Ureter (tissue), 1 donor: ENCODE data around the gene SMPD3. TPM values are rescaled to one million over a fixed set of nuclear protein-coding genes. Genes with fewer than 3 reads are reported as not detected.
"Not testable (repeated sequence)": the region's sequence is repeated elsewhere in the genome, so short reads cannot be mapped to it uniquely, and the experiment has no call there.

Source experiments
- DNase-seq: peaks from one replicate; pipeline ENCODE4 v3.0.0-alpha.2; 2020; ENCODE audit warnings: low spot score
- total RNA-seq: library from RNA; stranded (reverse); gene quantifications from one replicate; pipeline ENCODE4 v1.2.4, GENCODE V29; 2023
- donor health status: DM: yes; HTN: yes; CAD: no.

The SMPD3 gene
- 1.6 TPM for total RNA-seq

DNA sequence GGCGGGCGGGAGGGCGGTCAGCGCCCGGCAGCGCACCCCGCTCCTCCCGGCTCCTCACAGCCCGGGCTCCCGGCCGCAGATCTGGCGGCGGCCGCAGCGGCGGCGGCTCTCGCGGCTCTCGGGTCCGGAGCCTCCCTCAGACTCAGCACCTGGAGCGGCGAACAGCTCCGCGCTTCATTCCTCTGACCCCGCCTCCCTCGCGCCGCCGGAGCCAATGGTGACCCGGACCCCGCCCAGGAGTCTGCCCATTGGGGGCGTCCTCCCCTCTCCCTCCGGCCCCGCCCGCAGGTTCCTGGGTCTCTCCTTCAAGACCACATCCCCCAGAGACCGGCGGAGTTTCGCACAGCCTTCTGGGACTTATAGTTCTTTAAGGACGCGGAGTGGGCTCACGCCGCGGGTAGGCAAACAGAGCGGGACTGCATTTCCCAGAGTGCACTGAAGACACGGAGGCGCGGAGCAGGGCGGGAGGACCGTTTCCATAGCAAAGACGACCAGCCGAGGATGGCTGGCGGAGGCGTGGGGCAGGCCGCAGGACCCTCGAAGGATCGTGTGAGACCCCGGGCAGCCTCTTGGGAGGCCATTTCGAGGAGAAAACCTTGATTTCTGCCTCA is at the start of gene SMPD3:
Gene SMPD3 (minus strand): TSS at position 149 of the 611 bp plus-strand sequence. CDS start 76,327 bp downstream, outside the sequence.
- DNase-seq, result peak; percentile 98

GRCh38 chr16:68496689-68497088 is 48.4 kb upstream of the SMPD3 start:
- no peak for DNase-seq

- not testable (repeated sequence) for DNase-seq
Observed at GRCh38 chr16:68494261-68494660, 46.0 kb upstream of the SMPD3 start.

- DNase-seq, result no peak
Observed at GRCh38 chr16:68493412-68494070, 45.2 kb upstream of the SMPD3 start.

- DNase-seq, result no peak
Observed at GRCh38 chr16:68492543-68493411, 44.5 kb upstream of the SMPD3 start.

GRCh38 chr16:68492151-68492542 is 43.8 kb upstream of the SMPD3 start:
- no peak for DNase-seq

DNA sequence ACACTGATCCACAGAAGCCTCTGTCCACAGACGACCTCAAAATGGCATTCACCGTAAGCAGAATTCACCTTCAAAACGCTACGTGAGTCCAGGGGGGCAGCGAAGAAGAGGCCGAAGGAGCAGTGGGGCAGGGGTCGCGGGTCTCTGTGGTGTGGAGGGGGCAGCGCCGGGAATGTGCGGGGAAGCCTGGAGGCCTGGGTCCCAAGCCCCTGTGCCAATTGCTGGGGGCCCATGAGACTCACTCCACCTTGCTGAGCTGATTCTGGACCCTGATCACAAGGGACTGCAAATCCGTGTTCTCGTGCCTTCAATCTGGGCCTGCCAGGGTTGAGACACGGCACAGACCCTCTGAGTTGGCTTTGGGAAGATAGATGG is 43.3 kb upstream of the SMPD3 start:
- DNase-seq, result no peak

- peak; percentile 77 for DNase-seq
Observed at GRCh38 chr16:68490829-68491575, 42.7 kb upstream of the SMPD3 start.

DNA sequence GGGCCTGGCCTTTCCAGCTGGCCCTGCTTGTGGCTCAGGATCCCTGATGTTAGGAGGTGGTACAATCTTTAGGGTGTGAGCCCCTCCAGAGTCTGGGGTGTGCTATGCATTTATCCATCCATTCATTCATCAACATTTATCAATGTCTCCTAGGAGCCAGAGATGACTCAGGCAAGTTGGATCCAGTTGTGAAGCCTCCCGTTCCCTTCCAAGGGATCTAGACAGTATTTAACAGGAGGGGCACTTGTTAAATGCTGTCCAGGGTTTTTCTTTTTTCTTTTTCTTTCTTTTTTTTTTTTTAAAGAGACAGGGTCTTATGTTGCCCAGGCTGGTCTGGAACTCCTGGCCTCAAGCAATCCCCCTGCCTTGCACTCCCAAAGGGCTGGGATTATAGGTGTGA is 42.0 kb upstream of the SMPD3 start:
- DNase-seq, result no peak

DNA sequence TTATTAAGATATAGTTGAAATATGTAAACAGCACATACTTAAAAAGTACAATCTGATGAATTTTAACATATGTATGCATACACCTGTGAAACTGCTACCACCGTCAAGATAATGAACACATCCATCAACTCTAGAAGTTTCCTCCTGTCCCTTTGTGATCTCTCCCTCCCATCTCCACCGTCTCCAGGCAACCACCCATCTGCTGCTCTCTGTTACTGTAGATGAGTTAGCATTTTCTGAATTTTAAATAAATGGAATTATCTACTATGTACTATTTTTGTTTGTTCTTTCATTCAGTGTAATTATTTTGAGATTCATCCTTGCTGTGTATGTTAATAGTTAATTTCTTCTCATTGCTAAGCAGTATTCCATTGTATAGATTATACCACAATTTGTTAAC is 40.2 kb upstream of the SMPD3 start:
- DNase-seq, result no peak

- DNase-seq, result no peak
Observed at GRCh38 chr16:68487669-68488068, 39.4 kb upstream of the SMPD3 start.

- no peak for DNase-seq
Observed at GRCh38 chr16:68487203-68487514, 38.9 kb upstream of the SMPD3 start.

DNA sequence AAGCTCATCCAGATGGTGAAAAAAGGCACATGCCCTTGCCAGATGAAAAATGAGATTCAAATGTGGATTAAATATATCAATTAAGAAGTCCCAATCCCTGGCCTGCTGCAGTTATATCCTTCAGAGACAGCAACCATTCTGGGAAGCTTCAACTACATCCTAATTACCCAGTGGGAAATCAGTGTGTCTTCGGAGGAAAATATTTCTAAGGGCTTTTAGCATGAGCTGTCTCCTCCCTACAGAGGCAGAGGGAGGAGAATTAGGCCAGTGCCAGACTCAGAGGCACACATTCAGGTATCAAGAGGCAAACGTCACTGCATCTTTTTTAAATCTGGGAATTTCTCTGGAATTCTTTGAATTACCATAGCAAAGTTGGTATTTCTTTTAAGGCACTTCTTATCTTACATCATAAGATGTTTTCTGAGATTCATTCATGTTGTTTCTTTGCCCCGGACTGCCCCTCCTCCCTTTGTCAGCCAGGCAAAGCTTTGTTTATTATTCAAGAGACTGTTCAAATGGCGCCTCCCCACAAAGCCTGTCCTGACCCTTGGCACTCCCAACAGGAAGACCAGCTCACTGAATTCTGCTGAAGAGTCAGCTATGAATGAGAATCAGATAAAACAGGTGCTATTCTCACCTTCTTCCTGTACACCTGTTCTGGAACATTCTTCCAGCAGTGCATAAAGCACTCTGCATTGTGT is 38.3 kb upstream of the SMPD3 start:
- DNase-seq, result no peak

GRCh38 chr16:68481636-68482035 is 33.3 kb upstream of the SMPD3 start:
- no peak for DNase-seq

GRCh38 chr16:68480084-68480995 is 32.0 kb upstream of the SMPD3 start:
- no peak for DNase-seq

DNA sequence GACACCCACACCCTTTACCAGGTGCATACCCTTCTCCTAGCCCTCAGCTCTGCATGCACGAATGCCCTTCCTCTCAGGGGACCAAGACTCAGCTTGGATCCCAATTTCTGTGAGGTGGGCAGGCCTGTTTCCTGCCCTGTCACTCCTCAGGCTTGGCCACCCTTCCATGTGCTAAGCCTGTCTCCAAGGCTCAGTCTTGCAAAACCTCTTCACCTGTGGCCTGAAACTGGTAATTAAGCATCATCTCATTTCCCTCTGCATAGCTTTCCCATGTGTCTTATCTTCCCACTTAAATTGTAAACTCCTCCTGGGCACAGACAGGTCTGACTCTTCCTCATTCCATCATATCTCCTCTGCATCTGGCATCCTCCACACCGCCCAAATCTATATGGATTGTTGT is 31.0 kb upstream of the SMPD3 start:
- DNase-seq, result no peak

GRCh38 chr16:68478526-68479250 is 30.4 kb upstream of the SMPD3 start:
- DNase-seq, result no peak

GRCh38 chr16:68475071-68475470 is 26.8 kb upstream of the SMPD3 start:
- DNase-seq, result no peak

GRCh38 chr16:68473358-68474070 is 25.2 kb upstream of the SMPD3 start:
- DNase-seq, result no peak
